Glutamatergic neuron (in vitro differentiated cells): Measurements from ENCODE around the gene CRAT. TPM values are rescaled to one million over a fixed set of nuclear protein-coding genes. Genes with fewer than 3 reads are reported as not detected.

Experiments used
- DNase-seq: peaks from one replicate; pipeline ENCODE4 v3.0.0; 2022
- H3K27ac Mint-ChIP-seq: one replicate; pipeline ENCODE4 v1.8.0; 2020; ENCODE audit warnings: mild to moderate bottlenecking, mixed read lengths, inconsistent platforms; ENCODE audit not compliant: unreplicated experiment
- H3K27me3 Mint-ChIP-seq: one replicate; pipeline ENCODE4 v1.8.0; 2020; ENCODE audit warnings: mild to moderate bottlenecking, moderate library complexity, mixed read lengths, inconsistent platforms; ENCODE audit not compliant: unreplicated experiment
- H3K36me3 Mint-ChIP-seq: one replicate; pipeline ENCODE4 v1.8.0; 2020; ENCODE audit warnings: mild to moderate bottlenecking, mixed read lengths, inconsistent platforms; ENCODE audit not compliant: unreplicated experiment
- H3K4me1 Mint-ChIP-seq: one replicate; pipeline ENCODE4 v1.8.0; 2020; ENCODE audit warnings: mild to moderate bottlenecking, low read depth, mixed read lengths, inconsistent platforms; ENCODE audit not compliant: unreplicated experiment
- H3K4me3 Mint-ChIP-seq: one replicate; pipeline ENCODE4 v1.8.0; 2020; ENCODE audit warnings: mild to moderate bottlenecking, mixed read lengths, inconsistent platforms; ENCODE audit not compliant: unreplicated experiment
- H3K9me3 Mint-ChIP-seq: one replicate; pipeline ENCODE4 v1.8.0; 2020; ENCODE audit warnings: mild to moderate bottlenecking, moderate library complexity, mixed read lengths, inconsistent platforms; ENCODE audit not compliant: unreplicated experiment
- total RNA-seq: library from RNA; stranded (reverse); fragmentation: NEBNext Ultra II Directional; extraction: Animal tissue kit (Norgen Biotek cat#: 25700); gene quantifications from one replicate; pipeline ENCODE4 v1.2.1, GENCODE V29; 2021; ENCODE audit not compliant: unreplicated experiment
- TF ChIP-seq, protein P1 (sequence below): fragments of 200-600 bp; sonication (generic); IDR thresholded peaks from one replicate; pipeline ENCODE4 v1.5.0; 2021; ENCODE audit not compliant: partially characterized antibody, unreplicated experiment

The CRAT gene
- total RNA-seq, 1 donor from 2014 or later, result 95.8 TPM

DNA sequence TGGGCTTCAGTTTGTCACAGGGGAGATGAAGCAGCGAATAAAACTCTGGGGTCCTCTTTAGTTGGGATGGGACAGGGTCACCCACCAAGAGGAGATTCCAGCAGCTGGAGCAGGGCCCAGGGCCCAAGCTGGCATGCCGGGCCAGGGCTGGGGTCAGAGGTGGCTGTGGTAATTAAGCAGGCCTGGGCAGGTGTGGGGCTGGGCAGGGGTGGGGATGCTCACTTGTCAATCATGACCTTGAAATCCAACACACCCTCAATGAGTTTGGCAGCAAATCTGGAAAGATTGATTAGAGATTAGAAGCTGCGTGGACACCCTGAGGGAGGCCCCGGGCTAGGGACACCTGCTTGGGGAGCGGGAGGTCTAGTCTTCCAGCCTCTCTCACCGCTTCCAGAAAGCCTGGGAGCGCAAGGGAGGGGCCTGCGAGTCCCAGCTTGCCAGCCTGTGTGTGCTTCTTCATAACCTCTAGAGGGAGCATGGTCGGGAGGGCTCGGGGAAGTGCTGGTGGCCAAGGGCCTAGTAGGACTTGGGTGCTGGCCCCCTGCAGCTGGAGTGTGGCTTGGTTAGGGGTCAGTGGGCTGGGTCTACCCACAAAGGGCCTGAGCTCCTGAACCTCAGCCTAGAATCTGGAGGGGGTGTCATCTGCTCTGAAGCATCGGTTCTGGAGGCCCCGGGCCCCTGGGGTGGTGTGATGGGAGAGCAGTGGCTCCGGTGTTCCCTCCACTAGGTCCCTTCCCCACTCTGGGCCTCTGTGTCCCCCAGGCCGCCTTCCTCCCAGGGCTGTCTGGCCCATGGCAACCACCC is 7.6 kb downstream of the CRAT start:
- Mint-ChIP-seq H3K4me3 (no peak overlapping the region), H3K27ac (no peak overlapping the region), H3K36me3 (no peaks in the 10 kb centered on the region), H3K4me1 (no peaks in the 10 kb centered on the region), H3K27me3 (peaks cover 7% of the 10 kb centered on the region), H3K9me3 (peaks cover 2% of the 10 kb centered on the region)
- TF ChIP-seq, protein P1, sequence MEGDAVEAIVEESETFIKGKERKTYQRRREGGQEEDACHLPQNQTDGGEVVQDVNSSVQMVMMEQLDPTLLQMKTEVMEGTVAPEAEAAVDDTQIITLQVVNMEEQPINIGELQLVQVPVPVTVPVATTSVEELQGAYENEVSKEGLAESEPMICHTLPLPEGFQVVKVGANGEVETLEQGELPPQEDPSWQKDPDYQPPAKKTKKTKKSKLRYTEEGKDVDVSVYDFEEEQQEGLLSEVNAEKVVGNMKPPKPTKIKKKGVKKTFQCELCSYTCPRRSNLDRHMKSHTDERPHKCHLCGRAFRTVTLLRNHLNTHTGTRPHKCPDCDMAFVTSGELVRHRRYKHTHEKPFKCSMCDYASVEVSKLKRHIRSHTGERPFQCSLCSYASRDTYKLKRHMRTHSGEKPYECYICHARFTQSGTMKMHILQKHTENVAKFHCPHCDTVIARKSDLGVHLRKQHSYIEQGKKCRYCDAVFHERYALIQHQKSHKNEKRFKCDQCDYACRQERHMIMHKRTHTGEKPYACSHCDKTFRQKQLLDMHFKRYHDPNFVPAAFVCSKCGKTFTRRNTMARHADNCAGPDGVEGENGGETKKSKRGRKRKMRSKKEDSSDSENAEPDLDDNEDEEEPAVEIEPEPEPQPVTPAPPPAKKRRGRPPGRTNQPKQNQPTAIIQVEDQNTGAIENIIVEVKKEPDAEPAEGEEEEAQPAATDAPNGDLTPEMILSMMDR, result peak; percentile 53
- peak; percentile 58 for DNase-seq

DNA sequence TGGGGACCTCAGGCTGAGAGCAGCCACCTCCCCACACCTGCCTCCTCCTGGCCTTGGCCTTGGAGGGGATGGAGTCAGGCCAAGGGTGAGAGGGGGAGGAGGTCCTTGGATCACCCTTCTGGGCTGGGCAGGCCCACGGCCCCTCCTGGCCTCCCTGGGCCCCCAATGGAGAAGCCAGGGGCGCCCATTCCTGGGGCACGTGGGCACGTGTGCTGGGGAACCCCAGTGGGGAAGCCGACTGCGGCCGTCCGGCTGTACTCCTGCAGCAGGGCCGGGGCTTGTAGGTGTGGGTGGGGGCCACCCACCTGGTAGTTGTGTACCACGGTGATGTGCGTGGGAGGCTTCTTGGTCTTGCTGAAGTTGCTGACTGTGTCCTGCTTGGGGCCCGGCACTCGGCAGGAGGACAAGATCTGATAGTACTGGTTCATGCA is 8.5 kb downstream of the CRAT start:
- peaks cover 2% of the 10 kb centered on the region for H3K9me3 Mint-ChIP-seq
- H3K27me3 Mint-ChIP-seq, result peaks cover 7% of the 10 kb centered on the region
- H3K4me3 Mint-ChIP-seq, result no peak overlapping the region

DNA sequence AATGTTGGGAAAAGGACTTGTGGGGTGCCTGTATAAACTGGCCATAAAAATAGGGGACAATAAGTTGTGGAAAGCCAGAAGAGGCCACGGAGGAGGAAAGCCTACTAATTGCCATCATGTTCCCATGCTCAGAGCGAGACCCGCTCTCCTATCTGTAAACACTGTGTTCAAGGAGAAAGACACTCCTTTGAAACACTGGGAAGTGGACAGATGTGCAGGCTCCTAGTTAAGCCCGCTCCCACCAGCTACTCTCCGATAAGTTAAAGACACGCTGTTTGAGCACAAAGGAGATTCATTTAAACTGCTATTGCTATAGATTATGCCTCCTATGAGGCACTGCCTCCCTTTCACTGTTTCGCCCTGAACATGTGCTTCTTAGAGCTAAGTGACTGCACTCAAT is 9.3 kb downstream of the CRAT start:
- H3K27ac Mint-ChIP-seq, result no peak overlapping the region
- no peak overlapping the region for H3K4me3 Mint-ChIP-seq
- DNase-seq, result no peak
- H3K9me3 Mint-ChIP-seq, result peaks cover 2% of the 10 kb centered on the region
- H3K27me3 Mint-ChIP-seq, result peaks cover 5% of the 10 kb centered on the region
- H3K36me3 Mint-ChIP-seq, result no peaks in the 10 kb centered on the region
- no peaks in the 10 kb centered on the region for H3K4me1 Mint-ChIP-seq
- TF ChIP-seq, protein P1, result no peak

More for the DNA sequence above, 8.5 kb downstream of the CRAT start:
- DNase-seq, result no peak
- H3K4me1 Mint-ChIP-seq, result no peaks in the 10 kb centered on the region
- no peak overlapping the region for H3K27ac Mint-ChIP-seq
- TF ChIP-seq, protein P1, result no peak
- H3K36me3 Mint-ChIP-seq, result no peaks in the 10 kb centered on the region

DNA sequence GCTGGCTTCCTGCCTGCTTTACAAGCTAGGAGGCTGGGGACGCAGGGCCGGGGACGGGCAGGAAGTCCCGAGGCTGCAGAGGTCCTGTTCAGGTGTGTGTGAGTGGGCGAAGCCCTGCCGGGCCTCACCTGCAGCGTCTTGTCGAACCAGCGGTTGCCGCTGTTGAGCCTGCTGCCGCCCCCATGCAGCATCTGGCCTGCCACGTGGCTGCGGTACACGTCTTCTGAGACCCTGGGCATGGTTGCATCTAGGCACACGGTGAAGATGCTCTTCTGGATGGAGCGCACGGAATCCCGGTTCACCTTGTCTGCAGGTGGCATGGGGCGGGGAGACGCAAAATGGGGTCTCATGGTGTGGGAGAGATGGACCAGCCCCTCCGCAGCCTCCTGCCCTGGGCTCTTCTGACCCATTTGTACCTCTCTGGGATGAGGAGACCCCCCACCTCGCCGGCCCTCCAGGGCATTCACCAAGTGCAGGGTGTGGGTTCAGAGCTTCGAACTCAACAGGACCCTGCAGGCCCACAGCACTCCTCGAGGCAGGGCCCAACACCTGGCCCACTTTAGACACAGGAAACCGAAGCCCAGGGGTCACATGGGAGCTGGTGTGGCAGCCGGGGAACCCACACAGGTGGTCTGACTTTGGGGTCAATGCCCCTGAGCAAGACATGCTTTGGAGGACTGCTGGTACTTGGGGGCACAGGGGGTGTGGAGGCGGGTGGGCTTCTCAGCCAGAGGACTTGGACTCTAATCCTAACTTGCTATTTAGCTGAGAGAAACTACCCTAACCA is 10.0 kb downstream of the CRAT start:
- H3K9me3 Mint-ChIP-seq, result peaks cover 2% of the 10 kb centered on the region
- no peak overlapping the region for H3K27ac Mint-ChIP-seq
- no peak for DNase-seq
- TF ChIP-seq, protein P1, result no peak
- no peak overlapping the region for H3K4me3 Mint-ChIP-seq
- no peaks in the 10 kb centered on the region for H3K36me3 Mint-ChIP-seq
- H3K27me3 Mint-ChIP-seq, result peaks cover 5% of the 10 kb centered on the region
- H3K4me1 Mint-ChIP-seq, result no peaks in the 10 kb centered on the region
